Subcutaneous abdominal adipose tissue (tissue), 5 donors: ENCODE data around the gene ZIC1.

Experiments
- H3K27ac ChIP-seq: one replicate; pipeline ENCODE4 v1.7.0; 2013; ENCODE audit warnings: low read depth, mild to moderate bottlenecking, inconsistent platforms, low read length, moderate library complexity
- H3K27me3 ChIP-seq, 5 donors: one replicate each; pipeline ENCODE4 v1.7.0; 2013; ENCODE audit warnings: low read length in 5 of 5, inconsistent platforms in 1 of 5; ENCODE audit not compliant: control insufficient read depth in 5 of 5, insufficient read depth in 4 of 5
- H3K36me3 ChIP-seq, 5 donors: one replicate each; pipeline ENCODE4 v1.7.0; 2013; ENCODE audit warnings: low read length in 5 of 5; ENCODE audit not compliant: control insufficient read depth in 5 of 5, insufficient read depth in 5 of 5
- H3K4me1 ChIP-seq, 5 donors: one replicate each; pipeline ENCODE4 v1.7.0; 2013; ENCODE audit warnings: low read length in 5 of 5, mild to moderate bottlenecking in 3 of 5, moderate library complexity in 1 of 5; ENCODE audit not compliant: control insufficient read depth in 5 of 5, insufficient read depth in 5 of 5
- H3K4me3 ChIP-seq, 5 donors: one replicate each; pipeline ENCODE4 v1.7.0; 2013; ENCODE audit warnings: low read length in 5 of 5, low read depth in 1 of 5
- H3K9ac ChIP-seq, 5 donors: one replicate each; pipeline ENCODE4 v1.7.0; 2013; ENCODE audit warnings: low read length in 5 of 5, mild to moderate bottlenecking in 4 of 5, moderate library complexity in 3 of 5
- H3K9me3 ChIP-seq, 5 donors: one replicate each; pipeline ENCODE4 v1.7.0; 2013; ENCODE audit warnings: low read length in 5 of 5; ENCODE audit not compliant: control insufficient read depth in 5 of 5
- donor health status: healthy.
- donor health status: healthy.
- donor health status: healthy.
- donor health status: healthy.
- donor health status: healthy.

ZIC1 gene

GRCh38 chr3:147403511-147403910 lies 5.7 kb upstream of the ZIC1 start:
- H3K9me3 ChIP-seq, result no peaks in the 10 kb centered on the region
- no peaks in the 10 kb centered on the region for H3K36me3 ChIP-seq
- peaks cover 0 to 7% (median 4%) of the 10 kb centered on the region in 5 donors for H3K4me1 ChIP-seq
- H3K4me3 ChIP-seq, result no peak overlapping the region
- H3K27ac ChIP-seq, result no peak overlapping the region
- no peak overlapping the region for H3K9ac ChIP-seq
- peaks cover 43 to 73% (median 64%) of the 10 kb centered on the region in 5 donors for H3K27me3 ChIP-seq

GRCh38 chr3:147404000-147404799 lies 5.0 kb upstream of the ZIC1 start:
- H3K9me3 ChIP-seq, result no peaks in the 10 kb centered on the region
- H3K27ac ChIP-seq, result no peak overlapping the region
- H3K27me3 ChIP-seq, result peaks cover 48 to 76% (median 67%) of the 10 kb centered on the region in 5 donors
- H3K9ac ChIP-seq, result no peak overlapping the region
- no peaks in the 10 kb centered on the region for H3K36me3 ChIP-seq
- no peak overlapping the region for H3K4me3 ChIP-seq
- H3K4me1 ChIP-seq, result peaks cover 1 to 10% (median 8%) of the 10 kb centered on the region in 5 donors

GRCh38 chr3:147404800-147405230 lies 4.3 kb upstream of the ZIC1 start:
- Histone ChIP-seq H3K9me3 (no peaks in the 10 kb centered on the region), H3K4me3 (no peak overlapping the region), H3K4me1 (peaks cover 1 to 16% (median 13%) of the 10 kb centered on the region in 5 donors), H3K36me3 (no peaks in the 10 kb centered on the region), H3K9ac (no peak overlapping the region), H3K27me3 (peaks cover 52 to 81% (median 71%) of the 10 kb centered on the region in 5 donors), H3K27ac (no peak overlapping the region)

GRCh38 chr3:147405231-147406027 lies 3.7 kb upstream of the ZIC1 start:
- Histone ChIP-seq H3K9ac (no peak overlapping the region), H3K4me3 (no peak overlapping the region), H3K27me3 (peaks cover 55 to 81% (median 72%) of the 10 kb centered on the region in 5 donors)

GRCh38 chr3:147406028-147406931 lies 2.9 kb upstream of the ZIC1 start, which contains the start of gene ZIC4:
Gene ZIC4, minus strand, starts transcription at chr3:147406543. Its CDS starts 3,746 bp downstream, at chr3:147402797.
- Histone ChIP-seq H3K27ac (no peak within 1 kb of the TSS), H3K4me1 (peaks cover 1 to 28% (median 26%) of the 10 kb centered on the region in 5 donors), H3K27me3 (peaks cover 63 to 85% (median 79%) of the 10 kb centered on the region in 5 donors), H3K36me3 (no peaks in the 10 kb centered on the region), H3K4me3 (no peak within 1 kb of the TSS), H3K9me3 (peaks cover 0 to 3% (median 0%) of the 10 kb centered on the region in 5 donors), H3K9ac (no peak within 1 kb of the TSS)

More at GRCh38 chr3:147405231-147406027, 3.7 kb upstream of the ZIC1 start:
- H3K4me1 ChIP-seq, result peaks cover 1 to 20% (median 18%) of the 10 kb centered on the region in 5 donors
- H3K27ac ChIP-seq, result no peak overlapping the region
- no peaks in the 10 kb centered on the region for H3K36me3 ChIP-seq
- no peaks in the 10 kb centered on the region for H3K9me3 ChIP-seq

GRCh38 chr3:147407114-147407497 lies 2.1 kb upstream of the ZIC1 start:
- Histone ChIP-seq H3K4me3 (no peak overlapping the region), H3K36me3 (no peaks in the 10 kb centered on the region), H3K9me3 (peaks cover 0 to 3% (median 0%) of the 10 kb centered on the region in 5 donors), H3K27me3 (peaks cover 67 to 87% (median 83%) of the 10 kb centered on the region in 5 donors), H3K27ac (no peak overlapping the region), H3K9ac (no peak overlapping the region), H3K4me1 (peaks cover 1 to 30% (median 29%) of the 10 kb centered on the region in 5 donors)

GRCh38 chr3:147407498-147408187 lies 1.5 kb upstream of the ZIC1 start:
- H3K4me1 ChIP-seq, result peaks cover 1 to 31% (median 29%) of the 10 kb centered on the region in 5 donors
- no peaks in the 10 kb centered on the region for H3K36me3 ChIP-seq
- H3K27me3 ChIP-seq, result peaks cover 71 to 89% (median 86%) of the 10 kb centered on the region in 5 donors
- no peak overlapping the region for H3K4me3 ChIP-seq
- no peak overlapping the region for H3K9ac ChIP-seq
- H3K27ac ChIP-seq, result no peak overlapping the region
- H3K9me3 ChIP-seq, result peaks cover 0 to 3% (median 0%) of the 10 kb centered on the region in 5 donors

GRCh38 chr3:147408188-147409100 lies 721 bp upstream of the ZIC1 start:
- Histone ChIP-seq H3K4me1 (peaks cover 1 to 39% (median 35%) of the 10 kb centered on the region in 5 donors), H3K36me3 (no peaks in the 10 kb centered on the region), H3K27me3 (peaks cover 78 to 95% (median 93%) of the 10 kb centered on the region in 5 donors), H3K9ac (no peak overlapping the region), H3K9me3 (peaks cover 0 to 3% (median 0%) of the 10 kb centered on the region in 5 donors), H3K27ac (no peak overlapping the region), H3K4me3 (no peak overlapping the region)
